ELF-1 (cell line): ENCODE data around the gene HLF.

Source experiments
- DNase-seq: peaks from one replicate; pipeline ENCODE4 v3.0.0-alpha.2; 2016; ENCODE audit warnings: low read depth, low spot score

HLF gene

GRCh38 chr17:55354010-55354409 lies 89.2 kb downstream of the HLF start:
- no peak for DNase-seq

- DNase-seq, result no peak
Observed at GRCh38 chr17:55354941-55355340, 90.2 kb downstream of the HLF start.

GRCh38 chr17:55356434-55357328 lies 91.9 kb downstream of the HLF start:
- DNase-seq, result peak; percentile 59

GRCh38 chr17:55360971-55361370 lies 96.2 kb downstream of the HLF start:
- DNase-seq, result no peak

GRCh38 chr17:55363033-55363432 lies 98.3 kb downstream of the HLF start:
- no peak for DNase-seq

- DNase-seq, result peak; percentile 18
Observed at GRCh38 chr17:55366020-55366481, 101.3 kb downstream of the HLF start.

- DNase-seq, result no peak
Observed at GRCh38 chr17:55368706-55369105, 103.9 kb downstream of the HLF start.
